ENCODE data around the gene RAB7B.

The RAB7B gene

DNA sequence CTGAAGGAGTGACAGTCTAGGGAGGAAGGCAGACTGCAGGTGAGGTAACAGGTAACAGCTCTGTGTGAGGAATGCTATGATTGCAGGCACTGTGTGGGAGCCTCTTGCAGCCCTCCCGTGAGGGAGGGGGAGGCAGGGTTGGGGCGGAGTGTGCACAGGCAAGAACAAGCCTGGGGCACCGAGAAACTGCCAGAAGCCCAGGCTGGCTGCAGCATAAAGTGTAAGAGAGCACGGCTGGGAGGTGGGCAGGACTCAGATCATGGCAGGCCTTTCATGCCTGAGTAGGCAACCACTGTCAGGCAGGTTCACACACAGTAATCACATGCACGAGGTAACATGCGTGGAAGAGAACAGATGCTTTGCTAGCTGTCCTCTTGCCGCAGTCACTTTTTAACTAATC lies 38.4 kb upstream of the RAB7B start:
- TF ChIP-seq, protein P1, sequence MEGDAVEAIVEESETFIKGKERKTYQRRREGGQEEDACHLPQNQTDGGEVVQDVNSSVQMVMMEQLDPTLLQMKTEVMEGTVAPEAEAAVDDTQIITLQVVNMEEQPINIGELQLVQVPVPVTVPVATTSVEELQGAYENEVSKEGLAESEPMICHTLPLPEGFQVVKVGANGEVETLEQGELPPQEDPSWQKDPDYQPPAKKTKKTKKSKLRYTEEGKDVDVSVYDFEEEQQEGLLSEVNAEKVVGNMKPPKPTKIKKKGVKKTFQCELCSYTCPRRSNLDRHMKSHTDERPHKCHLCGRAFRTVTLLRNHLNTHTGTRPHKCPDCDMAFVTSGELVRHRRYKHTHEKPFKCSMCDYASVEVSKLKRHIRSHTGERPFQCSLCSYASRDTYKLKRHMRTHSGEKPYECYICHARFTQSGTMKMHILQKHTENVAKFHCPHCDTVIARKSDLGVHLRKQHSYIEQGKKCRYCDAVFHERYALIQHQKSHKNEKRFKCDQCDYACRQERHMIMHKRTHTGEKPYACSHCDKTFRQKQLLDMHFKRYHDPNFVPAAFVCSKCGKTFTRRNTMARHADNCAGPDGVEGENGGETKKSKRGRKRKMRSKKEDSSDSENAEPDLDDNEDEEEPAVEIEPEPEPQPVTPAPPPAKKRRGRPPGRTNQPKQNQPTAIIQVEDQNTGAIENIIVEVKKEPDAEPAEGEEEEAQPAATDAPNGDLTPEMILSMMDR (IDR thresholded peaks at IDR 0.05; ENCODE audit: low read depth, low read length) = no peak
- DNase-seq (ENCODE audit: extremely low read depth, low read depth) = no peak

GRCh38 chr1:206040328-206040727 lies 37.1 kb upstream of the RAB7B start:
- no peak for DNase-seq (ENCODE audit: extremely low read depth, low read depth)
- TF ChIP-seq, protein P1 (IDR thresholded peaks at IDR 0.05; ENCODE audit: low read depth, low read length) = no peak

- no peak for DNase-seq (ENCODE audit: extremely low read depth, low read depth)
- TF ChIP-seq, protein P1 (IDR thresholded peaks at IDR 0.05; ENCODE audit: low read depth, low read length) = no peak
Observed at GRCh38 chr1:206039046-206039973, 36.1 kb upstream of the RAB7B start.

GRCh38 chr1:206037581-206037980 lies 34.4 kb upstream of the RAB7B start:
- TF ChIP-seq, protein P1 (IDR thresholded peaks at IDR 0.05; ENCODE audit: low read depth, low read length) = no peak
- DNase-seq (ENCODE audit: extremely low read depth, low read depth) = no peak

DNA sequence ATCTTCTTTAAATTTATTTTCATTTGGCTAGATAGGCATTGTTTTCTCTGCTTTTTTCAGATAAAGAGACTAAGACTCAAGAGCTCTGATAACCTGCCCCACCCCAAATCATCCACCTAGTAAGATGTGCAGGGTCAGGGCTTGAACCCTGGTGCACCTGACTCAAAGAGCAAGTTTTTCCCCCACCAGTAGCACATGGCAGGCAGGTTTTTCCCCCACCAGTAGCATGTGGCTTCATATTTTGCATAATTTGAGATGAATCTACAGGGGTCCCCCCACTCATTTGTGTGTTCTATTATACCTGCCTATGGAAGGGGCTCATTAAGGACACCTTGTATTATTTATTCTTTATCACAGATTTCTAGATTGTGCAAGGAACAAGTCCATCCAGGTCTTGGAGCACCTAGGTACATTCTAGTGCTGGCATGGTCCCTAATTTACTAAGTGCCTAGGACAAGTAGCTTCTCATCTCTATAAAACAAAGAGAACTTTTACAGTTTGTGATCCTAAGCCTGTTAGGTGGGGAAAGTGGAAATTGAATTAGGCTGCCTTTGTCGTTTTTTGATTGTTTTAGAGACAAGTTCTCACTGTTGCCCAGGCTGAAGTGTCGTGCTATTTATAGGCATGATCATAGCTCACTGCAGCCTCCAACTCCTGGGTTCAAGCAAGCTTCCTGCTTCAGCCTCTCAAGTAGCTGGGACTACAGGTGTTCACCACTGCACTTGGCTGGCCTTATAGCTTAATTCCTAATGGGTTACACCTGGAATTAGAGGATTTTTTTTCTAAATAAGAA lies 33.7 kb upstream of the RAB7B start:
- no peak for DNase-seq (ENCODE audit: extremely low read depth, low read depth)
- TF ChIP-seq, protein P1 (IDR thresholded peaks at IDR 0.05; ENCODE audit: low read depth, low read length) = no peak

GRCh38 chr1:206035027-206035426 lies 31.8 kb upstream of the RAB7B start:
- TF ChIP-seq, protein P1 (IDR thresholded peaks at IDR 0.05; ENCODE audit: low read depth, low read length) = no peak
- DNase-seq (ENCODE audit: extremely low read depth, low read depth) = no peak
